GM21381 (cell line): ENCODE measurements around the gene IFITM1.
"Not testable (repeated sequence)": the region's sequence is repeated elsewhere in the genome, so short reads cannot be mapped to it uniquely, and the experiment has no call there.

Experiments used
- ATAC-seq: cut with Tn5 transposase; IDR thresholded peaks from one replicate; pipeline ENCODE4 v1.9.1; 2021; ENCODE audit warnings: mild to moderate bottlenecking, moderate library complexity; ENCODE audit not compliant: unreplicated experiment

The IFITM1 gene

DNA sequence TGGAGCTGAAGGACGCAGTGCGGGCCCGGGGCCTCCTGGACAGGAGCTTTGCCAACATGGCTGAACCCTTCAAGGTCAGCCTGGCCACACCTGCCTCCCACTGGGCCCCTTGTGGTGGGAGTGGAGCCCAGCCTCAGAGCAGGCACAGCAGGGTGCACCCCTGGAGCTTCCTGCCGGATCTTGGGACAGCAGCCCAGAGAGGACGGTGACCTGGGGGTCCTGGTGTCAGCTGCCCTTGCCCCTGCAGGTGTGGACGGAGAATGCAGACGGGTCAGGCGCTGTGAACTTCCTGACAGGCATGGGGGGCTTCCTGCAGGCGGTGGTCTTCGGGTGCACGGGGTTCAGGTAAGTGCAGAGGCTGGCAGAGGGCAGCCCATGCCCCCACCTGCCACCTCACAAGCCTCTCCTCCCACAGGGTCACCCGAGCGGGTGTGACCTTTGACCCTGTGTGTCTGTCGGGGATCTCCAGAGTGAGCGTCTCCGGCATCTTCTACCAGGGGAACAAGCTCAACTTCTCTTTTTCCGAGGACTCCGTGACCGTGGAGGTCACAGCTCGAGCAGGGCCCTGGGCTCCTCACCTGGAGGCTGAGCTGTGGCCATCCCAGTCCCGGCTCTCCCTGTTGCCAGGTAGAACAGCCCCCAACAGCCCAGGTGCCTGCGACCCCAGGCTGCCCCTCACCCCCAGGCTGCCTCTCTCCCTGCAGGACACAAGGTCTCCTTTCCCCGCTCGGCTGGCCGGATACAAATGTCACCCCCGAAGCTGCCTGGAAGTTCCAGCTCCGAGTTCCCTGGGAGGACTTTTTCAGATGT is 19.8 kb upstream of the IFITM1 start:
- ATAC-seq: no peak

DNA sequence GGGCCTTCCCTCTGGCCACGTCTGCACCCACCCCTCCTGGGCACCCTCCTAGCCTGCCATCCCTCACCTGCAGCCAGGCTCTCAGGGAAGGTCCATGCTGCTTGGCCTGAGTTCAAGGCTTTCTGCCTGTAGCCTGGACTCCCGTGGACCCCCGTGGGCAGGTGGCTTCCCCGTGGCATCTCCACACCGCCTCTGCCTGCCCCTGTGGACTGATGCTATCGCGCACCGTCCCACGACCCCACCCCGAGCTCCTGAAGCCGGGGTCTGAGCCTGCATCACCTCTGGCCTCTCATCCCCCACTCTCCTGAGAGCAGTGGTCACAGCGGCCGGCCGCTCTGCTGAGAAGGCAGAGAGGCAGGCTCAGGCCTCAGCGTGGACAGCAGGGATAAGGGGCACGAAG is 19.1 kb upstream of the IFITM1 start:
- ATAC-seq: no peak

DNA sequence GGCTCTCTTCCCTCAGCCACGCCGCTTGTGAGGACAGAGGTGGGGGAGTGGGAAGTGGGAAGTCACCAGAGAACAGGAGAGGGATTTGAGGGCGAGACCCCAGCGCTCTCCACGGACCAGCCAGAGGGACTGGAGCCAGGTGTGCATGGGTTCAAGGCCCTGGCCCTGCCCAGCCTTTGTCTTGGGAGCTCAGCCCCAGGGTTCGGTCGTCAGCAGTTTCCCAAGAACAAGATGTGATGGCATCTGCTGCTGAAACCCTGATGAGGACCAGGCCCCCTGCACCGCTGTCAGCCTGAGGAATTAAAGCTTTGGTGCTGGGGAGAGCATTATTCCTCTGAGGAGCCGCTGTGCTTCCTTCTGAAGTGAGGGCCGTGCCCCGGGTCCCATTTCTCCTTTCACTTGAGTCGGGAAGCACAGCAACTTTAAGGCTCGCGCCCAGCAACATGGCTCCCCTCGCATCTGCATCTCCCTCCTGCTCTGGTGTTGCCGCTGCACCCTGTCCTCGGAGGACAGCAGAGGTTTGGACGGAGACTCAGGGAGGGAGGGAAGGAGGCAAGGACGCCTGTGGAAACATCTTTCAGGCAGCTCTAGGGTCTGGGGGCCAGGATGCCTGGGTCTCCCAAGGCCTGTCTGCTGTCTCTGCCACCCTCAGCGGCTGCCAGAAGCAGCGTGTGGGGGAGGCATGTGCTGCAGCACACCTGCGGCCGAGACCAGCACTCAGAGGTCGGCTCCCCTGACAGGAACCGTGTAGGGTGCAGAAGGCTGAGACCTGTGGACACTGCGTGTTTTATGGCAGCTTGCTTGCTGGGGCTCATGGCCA is 18.3 kb upstream of the IFITM1 start:
- no peak for ATAC-seq

DNA sequence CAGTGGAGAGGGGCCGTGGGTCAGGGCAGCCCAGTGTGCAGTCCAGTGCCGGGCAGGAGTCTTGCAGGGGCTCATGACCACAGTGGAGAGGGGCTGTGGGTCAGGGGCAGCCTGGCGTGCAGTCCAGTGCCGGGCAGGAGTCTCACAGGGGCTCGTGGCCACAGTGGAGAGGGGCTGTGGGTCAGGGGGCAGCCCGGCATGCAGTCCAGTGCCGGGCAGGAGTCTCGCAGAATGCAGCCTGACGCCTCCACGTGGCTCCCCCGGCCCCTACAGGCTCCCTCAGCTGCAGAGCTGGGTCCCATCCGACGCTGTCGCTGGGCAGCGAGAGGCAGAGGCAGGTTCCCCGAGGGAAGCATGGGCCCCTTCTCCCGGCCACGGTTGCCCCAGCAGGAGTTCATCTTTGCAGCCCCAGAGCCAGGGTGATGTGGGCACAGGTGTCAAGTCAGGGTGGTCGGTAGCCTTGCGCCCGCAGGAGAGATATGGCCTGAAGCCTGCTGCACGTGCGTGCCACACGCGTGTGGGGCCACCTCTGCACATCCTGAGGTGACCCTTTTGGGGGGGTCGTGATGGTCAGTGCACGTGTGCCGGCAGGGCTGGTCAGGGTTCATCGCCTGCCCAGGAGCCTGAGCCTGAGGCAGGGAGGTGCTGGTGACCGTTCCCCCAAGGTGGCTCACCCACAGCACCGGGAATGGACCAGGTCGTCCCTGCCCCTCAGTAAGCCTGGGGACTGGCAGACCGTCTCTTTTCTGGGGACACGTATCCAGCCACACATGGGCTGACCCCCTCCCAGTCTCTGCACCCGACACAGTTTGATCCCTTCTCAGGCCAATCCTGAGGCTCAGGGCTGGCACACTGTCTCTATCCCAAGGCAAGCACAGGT is 17.4 kb upstream of the IFITM1 start:
- ATAC-seq: no peak

DNA sequence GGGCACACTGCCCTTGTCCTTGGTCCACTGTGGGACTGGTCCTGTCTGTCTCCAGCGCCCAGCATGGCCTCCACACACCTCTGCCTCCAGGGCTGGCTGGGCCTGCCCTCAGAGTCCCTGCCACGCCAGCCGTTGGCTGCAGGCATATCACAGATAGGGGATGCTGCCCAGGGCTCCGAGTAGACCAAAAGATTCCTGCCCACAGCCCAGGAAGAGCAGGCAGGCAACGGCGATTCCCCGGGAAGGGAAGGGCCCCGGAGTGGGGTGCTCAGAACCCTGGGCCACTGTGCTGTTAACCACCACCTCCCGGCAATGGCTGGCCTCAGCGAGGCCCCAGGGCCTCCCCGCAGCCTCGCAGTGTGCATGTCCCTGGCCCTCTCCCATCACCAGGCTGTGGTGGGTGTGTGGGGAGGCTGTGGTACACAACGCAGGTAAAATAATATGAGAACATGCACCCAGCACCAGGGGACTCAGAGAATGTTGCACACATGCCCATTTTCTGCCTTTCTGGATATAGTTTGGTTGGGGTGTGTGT is 16.7 kb upstream of the IFITM1 start:
- no peak for ATAC-seq

DNA sequence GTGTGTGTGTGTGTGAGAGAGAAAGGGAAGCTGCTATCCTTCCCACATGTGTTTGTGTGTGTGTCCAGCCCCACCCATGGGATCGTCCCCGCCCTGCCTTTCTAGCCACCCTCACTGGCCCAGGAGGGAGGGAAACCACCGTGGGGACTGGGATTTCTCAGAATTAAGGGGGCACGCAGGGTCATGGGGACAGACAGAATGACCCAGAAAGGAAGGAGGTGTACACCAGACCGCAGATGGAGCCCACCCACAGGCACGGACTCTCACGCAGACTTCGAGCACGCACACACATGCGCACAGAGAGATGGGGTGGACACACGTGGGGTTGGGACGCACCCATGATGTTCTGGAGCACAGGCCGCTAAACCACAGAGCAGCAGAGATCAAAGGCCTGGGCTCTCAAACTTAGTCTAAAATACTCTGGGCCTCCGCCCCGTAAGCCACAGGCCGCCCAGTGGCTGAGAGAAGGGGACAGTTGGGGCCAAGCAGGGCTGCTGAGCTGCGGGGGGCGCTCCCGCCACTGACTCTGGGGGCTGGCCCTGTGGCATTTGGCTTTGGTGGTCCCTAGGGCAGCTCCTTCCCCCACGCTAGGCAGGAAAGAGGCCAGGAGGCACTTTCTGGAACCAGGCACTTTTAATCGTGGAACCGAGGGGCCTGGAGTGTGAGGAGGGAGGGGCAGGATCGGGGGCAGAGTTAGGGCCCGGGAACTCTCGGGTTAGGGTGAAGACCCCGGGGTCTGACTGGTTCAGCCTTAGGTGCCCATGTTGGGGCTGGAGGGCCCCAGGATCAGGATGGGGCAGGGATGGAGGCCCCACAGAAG is 16.0 kb upstream of the IFITM1 start:
- ATAC-seq: no peak

DNA sequence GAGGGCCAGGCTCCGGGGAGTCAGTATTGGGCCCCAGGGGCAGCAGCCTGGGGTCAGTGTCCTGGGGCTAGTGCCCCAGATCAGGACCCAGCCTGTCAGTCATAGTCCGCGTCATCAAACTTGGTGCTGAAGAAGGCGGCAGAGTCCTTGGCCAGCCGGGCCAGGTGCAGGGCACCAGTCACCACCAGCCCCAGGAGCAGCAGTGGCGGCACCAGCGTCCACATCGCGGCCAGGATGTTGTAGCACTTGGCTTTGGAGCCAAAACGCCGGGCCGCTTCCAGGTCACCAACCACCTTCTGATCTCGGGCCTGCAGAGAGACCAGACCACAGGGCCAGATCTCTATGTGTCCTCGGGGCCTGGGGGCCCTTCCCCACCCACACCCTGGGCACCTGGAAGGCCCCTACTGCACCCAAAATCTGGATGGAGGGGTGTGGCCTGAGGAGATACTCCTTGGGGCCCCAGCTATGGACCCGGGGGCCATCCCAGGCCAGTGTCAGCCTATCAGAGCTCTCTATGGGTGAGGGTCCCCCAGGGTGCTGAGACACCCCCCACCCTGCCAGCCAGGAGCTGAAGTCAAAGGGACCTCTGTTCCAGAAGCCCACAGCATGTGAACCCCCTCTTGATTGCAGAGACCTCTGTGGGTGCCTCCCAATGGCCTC is 15.3 kb upstream of the IFITM1 start:
- no peak for ATAC-seq

DNA sequence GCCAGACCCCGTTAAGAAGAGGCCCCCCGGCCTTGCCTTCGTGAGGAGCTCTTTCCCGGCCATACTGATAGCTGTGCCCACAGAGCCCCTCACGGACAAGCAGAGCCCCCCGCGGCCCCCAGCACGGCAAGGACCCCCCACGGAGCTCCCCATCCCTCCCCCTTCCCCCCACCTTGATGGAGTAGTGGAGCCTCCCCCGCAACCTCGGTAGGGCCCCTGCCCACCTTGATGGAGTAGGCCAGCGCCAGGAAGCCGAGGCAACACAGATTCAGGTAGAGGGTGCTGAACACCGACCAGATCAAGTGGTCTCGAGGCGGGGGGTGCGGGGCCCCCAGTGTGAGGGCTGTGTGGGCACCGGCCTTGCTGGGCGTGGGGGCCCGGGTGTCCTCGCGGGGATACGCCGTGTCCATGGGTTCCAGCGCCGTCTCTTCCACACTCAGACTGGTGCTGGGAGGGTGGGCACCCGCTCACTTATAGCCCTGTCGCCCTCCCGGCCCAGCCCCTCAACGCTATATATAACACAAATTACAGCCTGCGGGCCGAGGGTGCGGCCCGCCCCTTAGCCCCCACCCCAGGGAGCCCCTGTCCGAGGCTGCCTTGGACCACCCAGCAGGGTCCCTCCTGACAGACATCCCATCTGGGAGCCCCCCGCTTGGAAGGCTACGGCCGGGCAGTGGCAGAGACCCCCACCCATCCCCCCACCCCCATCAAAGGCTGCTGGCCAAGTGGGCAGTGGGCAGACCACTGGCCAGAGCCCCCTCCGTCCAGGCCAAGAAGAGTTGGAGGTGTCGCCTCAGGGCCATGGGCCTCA is 14.6 kb upstream of the IFITM1 start, which contains the start of gene IFITM5:
Gene IFITM5 (minus strand): TSS at position 446 of the 811 bp plus-strand sequence. CDS start 36 bp downstream, at position 410.
- ATAC-seq: no peak

DNA sequence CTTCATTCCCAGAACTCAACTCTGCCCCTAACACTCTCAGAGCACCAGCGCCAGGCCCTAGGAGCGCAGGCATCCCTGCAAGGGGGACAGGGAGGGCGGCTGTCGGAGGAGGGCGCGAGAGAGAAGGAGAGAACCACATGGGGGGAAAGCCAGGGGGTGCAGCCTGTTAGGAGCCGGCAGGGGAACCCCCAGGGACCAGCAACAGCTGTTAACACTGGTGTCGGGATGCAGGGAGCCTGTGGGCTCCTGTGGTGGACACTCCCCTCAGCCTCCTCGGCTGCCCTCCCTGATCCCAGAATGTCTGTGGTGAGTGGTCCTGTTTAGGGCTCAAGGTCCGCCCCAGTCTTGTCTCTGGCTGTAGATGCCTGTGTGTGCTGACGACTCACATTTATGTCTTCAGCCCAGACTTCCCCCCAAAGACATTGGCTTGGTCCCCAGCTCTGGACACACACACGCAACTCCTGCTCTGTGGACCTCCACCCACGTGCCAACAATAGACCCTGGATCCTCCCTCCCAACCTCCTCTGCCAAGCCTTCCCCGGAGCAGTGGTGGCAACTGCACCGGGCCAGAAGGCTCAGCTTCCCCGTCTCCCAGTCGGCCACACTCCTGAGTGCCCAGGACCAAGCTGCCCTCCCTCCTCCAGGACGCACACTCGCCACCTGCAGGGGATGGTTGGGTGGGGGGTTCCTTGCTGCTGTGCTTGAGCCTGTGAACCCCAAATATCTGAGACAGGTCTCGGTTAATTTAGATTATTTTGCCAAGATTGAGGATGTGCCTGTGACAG is 13.7 kb upstream of the IFITM1 start:
- no peak for ATAC-seq

DNA sequence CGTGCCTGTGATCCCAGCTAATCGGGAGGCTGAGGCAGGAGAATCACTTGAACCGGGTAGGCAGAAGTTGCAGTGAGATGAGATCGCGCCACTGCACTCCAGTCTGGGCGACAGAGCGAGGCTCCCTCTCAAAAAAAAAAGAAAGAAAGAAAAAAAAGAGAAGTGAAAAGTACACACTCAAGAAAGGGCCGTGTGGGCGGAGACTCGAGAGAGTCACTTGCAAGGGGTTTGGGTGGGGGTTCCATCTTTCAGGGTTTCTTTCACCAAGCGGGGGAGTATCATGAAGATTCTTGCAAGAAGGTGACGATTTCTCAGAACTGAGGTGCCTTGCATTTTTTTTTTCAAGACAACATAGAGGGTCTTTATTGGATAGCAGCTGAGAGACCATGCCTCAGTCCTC is 10.5 kb upstream of the IFITM1 start:
- no peak for ATAC-seq

DNA sequence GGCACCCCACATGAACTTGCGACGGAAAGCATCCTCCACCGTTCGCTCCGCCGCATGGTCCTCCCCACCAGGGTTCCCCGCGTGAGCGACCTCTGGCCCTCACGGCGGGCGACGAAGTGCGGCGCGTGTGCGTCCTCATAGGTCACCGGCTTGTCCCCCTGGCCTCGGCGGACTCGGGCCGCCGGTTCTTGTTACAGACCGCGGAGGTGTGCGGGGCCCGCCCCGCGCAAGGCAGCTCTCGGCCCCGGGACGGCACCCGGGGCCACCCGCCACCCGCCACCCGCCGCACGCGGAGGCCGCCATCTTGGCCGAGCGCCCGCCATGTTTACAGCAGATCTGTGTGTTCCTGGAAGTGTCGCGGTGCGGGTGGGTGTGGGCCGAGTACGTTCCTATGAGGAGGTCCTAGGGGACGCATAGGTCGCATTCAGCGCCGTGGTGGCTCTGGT is 9.8 kb upstream of the IFITM1 start:
- no peak for ATAC-seq

DNA sequence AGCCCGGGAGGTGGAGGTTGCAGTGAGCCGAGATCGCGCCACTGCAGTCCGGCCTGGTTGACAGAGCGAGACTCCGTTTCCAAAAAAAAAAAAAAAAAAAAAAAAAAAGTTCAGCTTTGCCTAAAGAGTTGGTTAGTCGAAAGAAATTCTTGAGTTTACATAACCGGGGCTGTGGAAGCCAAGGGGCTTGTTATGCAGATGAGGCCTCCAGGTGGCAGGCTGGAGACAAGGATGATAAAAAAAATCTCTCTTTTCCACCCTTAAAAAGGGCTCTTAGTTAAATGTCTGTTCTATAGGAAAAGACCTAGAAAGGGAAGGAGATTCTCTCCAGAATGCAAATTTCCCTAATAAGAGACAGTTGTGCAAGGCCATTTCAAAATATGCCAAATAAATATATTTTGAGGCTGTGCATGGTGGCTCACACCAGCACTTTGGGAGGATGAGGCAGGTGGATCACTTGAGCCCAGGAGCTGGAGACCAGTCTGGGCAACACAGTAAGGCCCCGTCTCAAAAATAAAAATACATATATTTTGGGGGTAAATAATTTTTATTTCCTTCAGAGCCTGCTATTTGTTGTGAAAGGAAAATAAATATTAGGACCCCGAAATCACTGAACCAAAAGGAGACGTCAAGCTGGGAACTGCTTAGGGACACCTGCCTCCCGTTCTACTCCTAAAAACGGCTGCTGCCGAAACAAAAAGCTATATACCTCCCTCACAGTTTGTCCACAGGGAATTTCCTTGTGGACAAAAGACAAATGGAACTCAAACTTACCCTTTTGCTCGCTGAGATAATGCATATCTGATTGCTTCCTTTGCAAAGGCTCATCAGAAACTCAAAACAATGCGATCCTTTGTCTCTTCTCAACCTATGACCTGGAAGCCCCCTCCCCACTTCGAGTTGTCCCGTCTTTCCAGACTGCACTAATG is 8.7 kb upstream of the IFITM1 start:
- no peak for ATAC-seq

DNA sequence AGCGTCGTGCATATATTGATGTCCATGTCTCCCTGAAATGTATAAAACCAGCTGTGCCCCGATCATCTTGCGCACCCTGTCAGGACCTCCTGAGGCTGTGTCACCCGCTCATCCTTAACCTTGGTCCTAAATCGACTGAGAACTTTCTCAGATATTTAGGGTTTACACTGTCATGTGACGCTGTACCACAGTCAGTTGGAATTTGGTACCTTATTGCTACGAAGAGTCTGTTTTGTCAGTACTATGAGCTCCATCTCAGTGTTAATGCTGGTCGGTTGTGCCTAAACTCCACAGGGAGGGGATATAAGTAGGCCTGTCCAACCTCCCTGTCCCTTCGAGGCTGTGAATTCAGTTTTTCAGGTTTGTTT is 8.0 kb upstream of the IFITM1 start:
- no peak for ATAC-seq

DNA sequence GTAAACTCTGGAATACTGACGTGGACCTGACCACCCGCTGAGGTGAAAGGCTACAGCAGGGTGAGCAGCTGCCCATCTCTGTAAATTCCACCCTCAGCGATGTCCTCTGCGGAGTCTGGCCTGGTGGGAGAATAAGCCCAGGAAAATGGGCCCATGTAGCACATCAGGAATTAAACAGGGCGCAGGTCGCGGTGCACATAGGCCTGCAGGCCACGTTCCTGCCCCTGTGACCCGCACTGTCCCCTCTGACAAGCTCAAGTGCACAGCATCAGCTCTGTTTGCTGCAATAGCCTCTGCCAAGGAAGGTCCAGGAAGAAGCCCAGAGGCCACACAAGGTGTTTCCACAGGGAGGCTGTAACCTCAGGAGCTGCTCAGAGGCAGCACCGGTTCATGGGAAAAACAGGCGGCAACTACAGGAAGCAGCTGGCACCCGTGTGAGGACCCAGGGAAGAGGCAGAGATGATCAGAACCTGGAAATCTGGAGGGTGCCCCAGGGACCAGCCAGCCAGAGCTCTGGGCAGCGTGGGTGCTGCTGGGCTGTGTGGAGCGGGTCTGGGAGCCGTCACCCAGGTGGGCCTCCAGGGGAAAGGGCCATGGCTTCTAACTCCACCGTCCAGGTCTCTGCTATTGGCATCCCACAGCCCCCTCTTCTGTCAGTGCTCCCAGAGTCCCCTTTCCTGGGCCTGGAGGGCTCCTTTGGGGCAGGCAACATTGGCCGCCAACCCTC is 7.0 kb upstream of the IFITM1 start:
- ATAC-seq: no peak

DNA sequence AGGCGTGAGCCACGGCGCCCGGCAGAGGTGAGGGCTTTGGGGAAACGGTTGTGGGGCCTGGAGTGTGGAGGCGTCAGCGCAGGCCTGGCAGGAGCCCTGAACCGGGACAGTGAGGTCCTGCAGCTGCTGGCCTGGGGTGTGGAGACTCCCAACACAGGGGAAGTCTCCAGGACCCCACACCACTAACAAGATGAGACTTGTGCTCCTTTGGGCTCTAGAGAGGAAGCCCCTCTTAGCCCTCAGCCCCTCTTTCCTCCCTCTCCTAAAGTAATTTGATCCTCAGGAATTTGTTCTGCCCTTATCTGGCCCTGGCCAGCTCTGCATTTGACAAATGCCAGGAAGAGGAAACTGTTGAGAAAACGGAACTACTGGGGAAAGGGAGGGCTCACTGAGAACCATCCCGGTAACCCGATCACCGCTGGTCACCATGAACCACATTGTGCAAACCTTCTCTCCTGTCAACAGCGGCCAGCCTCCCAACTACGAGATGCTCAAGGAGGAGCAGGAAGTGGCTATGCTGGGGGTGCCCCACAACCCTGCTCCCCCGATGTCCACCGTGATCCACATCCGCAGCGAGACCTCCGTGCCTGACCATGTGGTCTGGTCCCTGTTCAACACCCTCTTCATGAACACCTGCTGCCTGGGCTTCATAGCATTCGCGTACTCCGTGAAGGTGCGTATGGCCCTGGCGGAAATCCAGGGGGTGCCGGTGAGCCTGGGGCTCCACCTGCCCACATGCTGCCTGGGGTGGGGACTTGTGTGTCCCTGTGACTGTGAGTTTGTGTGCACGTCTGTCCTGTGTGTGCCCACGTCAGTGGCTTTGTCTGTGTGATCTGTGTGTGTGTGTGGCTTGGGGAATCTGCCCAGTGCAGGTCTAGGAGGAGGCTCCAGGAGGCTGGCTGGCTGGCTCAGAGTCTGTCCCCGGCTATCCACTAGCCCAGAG is 5.8 kb upstream of the IFITM1 start, which contains the start of gene IFITM2:
Gene IFITM2 (plus strand): TSS at position 51 of the 943 bp plus-strand sequence. CDS start 377 bp downstream, at position 428.
- not testable (repeated sequence) for ATAC-seq
